Gastrocnemius medialis (tissue), 4 donors: ENCODE measurements around the gene FXYD7. TPM values are rescaled to one million over a fixed set of nuclear protein-coding genes. Genes with fewer than 3 reads are reported as not detected.
"Not testable (repeated sequence)": the region's sequence is repeated elsewhere in the genome, so short reads cannot be mapped to it uniquely, and the experiment has no call there.

ENCODE experiments used
- ATAC-seq, 2 donors: fragments of 150-250 bp; one replicate each; pipeline ENCODE4 v1.9.1; 2016
- DNase-seq, 2 donors: peaks; one replicate each; pipeline ENCODE4 v3.0.0-alpha.2; 2019
- H3K27ac ChIP-seq, 4 donors: fragments of 200-600 bp; sonication (generic); 1 replicate in 1 of 4; 2 replicates in 3 of 4; pipeline ENCODE4 v1.5.1; 2016 to 2018; ENCODE audit warnings: mild to moderate bottlenecking in 2 of 4, moderate library complexity in 1 of 4
- H3K27me3 ChIP-seq, 3 donors: fragments of 200-600 bp; sonication (generic) in 2 of 3; 1 replicate in 1 of 3; 2 replicates in 2 of 3; pipeline versions ENCODE4 v1.5.1 to v1.6.0; 2016 to 2019; ENCODE audit warnings: mild to moderate bottlenecking in 1 of 3, moderate library complexity in 1 of 3
- H3K36me3 ChIP-seq, 2 donors: fragments of 200-600 bp; sonication (generic) in 1 of 2; one replicate each; pipeline ENCODE4 v1.5.1; 2017 to 2018
- H3K4me1 ChIP-seq, 2 donors: fragments of 200-600 bp; sonication (generic) in 1 of 2; one replicate each; pipeline ENCODE4 v1.5.1; 2016 to 2017; ENCODE audit warnings: mild to moderate bottlenecking in 2 of 2
- H3K4me3 ChIP-seq, 4 donors: fragments of 200-600 bp; sonication (generic) in 3 of 4; 1 replicate in 1 of 4; 2 replicates in 3 of 4; pipeline ENCODE4 v1.5.1; 2016 to 2019; ENCODE audit warnings: mild to moderate bottlenecking in 2 of 4
- H3K9me3 ChIP-seq, 3 donors: fragments of 200-600 bp; sonication (generic) in 2 of 3; 1 replicate in 1 of 3; 2 replicates in 2 of 3; pipeline ENCODE4 v1.5.1; 2016 to 2019
- CTCF ChIP-seq, 5 experiments: fragments of 450-650 bp in 3 of 5; fragments of 200-600 bp in 2 of 5; sonication (generic) in 2 of 5; IDR thresholded peaks in 4 of 5; conservative IDR thresholded peaks in 1 of 5; 1 replicate in 4 of 5; 2 replicates in 1 of 5; pipeline ENCODE4 v1.5.1; 2016 to 2019; ENCODE audit warnings: antibody characterized with exemption in 5 of 5, mild to moderate bottlenecking in 3 of 5, moderate library complexity in 3 of 5
- POLR2A ChIP-seq, 2 donors: fragments of 450-650 bp; IDR thresholded peaks; one replicate each; pipeline ENCODE4 v1.6.1; 2017; ENCODE audit warnings: antibody characterized with exemption in 2 of 2, mild to moderate bottlenecking in 2 of 2, moderate library complexity in 2 of 2
- in situ Hi-C, 4 donors: fragments of 200-750 bp; cut with MboI; loops; one replicate each; pipeline versions ENCODE4 v1.15.0 to v1.8.0; 2017; ENCODE audit warnings: low sequenced_read_pairs in 4 of 4
- intact Hi-C: fragments of 100-400 bp; cut with DNase I; formaldehyde crosslinking; loops from one replicate; pipeline ENCODE4 v1.15.1; 2023; ENCODE audit warnings: low total_unique reads
- total RNA-seq, 4 donors: library from RNA; depleted of rRNA; stranded (reverse); fragments of >200 nt; gene quantifications; one replicate each; pipeline versions ENCODE4 v1.1.0 to v1.2.3, GENCODE V29; 2016

FXYD7 gene
- total RNA-seq, 4 donors from 2014 or later = 0.40 TPM; not detected in 3

GRCh38 chr19:35127871-35128270 lies 15.2 kb upstream of the FXYD7 start:
- in situ Hi-C loops (no loop called here), intact Hi-C loops (no loop called here)
- peak overlapping the region; percentile 91 to 93 (median 93) for H3K27ac ChIP-seq
- H3K9me3 ChIP-seq = no peaks in the 10 kb centered on the region
- no peak for DNase-seq
- no peak for TF ChIP-seq CTCF (IDR thresholded peaks at IDR 0.05 in 4 of 5, conservative IDR thresholded peaks at IDR 0.05 in 1 of 5)
- H3K4me3 ChIP-seq = no peak overlapping the region
- H3K36me3 ChIP-seq = no peaks in the 10 kb centered on the region
- ATAC-seq = no peak
- peaks cover 31 to 62% of the 10 kb centered on the region in 2 donors for H3K4me1 ChIP-seq
- H3K27me3 ChIP-seq = no peaks in the 10 kb centered on the region

GRCh38 chr19:35128398-35129057 lies 14.5 kb upstream of the FXYD7 start:
- in situ Hi-C loops = no loop called here
- no peak for TF ChIP-seq CTCF (IDR thresholded peaks at IDR 0.05 in 4 of 5, conservative IDR thresholded peaks at IDR 0.05 in 1 of 5)
- TF ChIP-seq POLR2A (IDR thresholded peaks at IDR 0.05) = no peak
- intact Hi-C loops = no loop called here
- H3K27me3 ChIP-seq = no peaks in the 10 kb centered on the region
- DNase-seq (no peak), ATAC-seq (no peak)
- H3K4me1 ChIP-seq = peaks cover 25 to 55% of the 10 kb centered on the region in 2 donors
- H3K4me3 ChIP-seq = no peak overlapping the region
- no peaks in the 10 kb centered on the region for H3K9me3 ChIP-seq
- peak overlapping the region; percentile 91 to 93 (median 93) for H3K27ac ChIP-seq
- H3K36me3 ChIP-seq = no peaks in the 10 kb centered on the region

- intact Hi-C loops, H3K36me3 ChIP-seq, DNase-seq, H3K4me3 ChIP-seq, H3K27me3 ChIP-seq, H3K9me3 ChIP-seq, ATAC-seq: not testable (repeated sequence)
- in situ Hi-C loops = loop anchor here in 1 of 4 donors (10.0 kb wide), 1 partner anchor 65 kb away; no protein-coding TSS in a partner anchor
- H3K4me1 ChIP-seq = peaks cover 18 to 45% of the 10 kb centered on the region in 2 donors
- peak overlapping the region; percentile 91 to 93 (median 93) for H3K27ac ChIP-seq
- TF ChIP-seq POLR2A (IDR thresholded peaks at IDR 0.05) = peak in 1 of 2 donors; percentile 30
Observed at GRCh38 chr19:35129724-35130274, 13.3 kb upstream of the FXYD7 start.

GRCh38 chr19:35130761-35131720 lies 12.0 kb upstream of the FXYD7 start:
- in situ Hi-C loops = loop anchor here in 1 of 4 donors (10.0 kb wide), 1 partner anchor 66 kb away; no protein-coding TSS in a partner anchor
- TF ChIP-seq CTCF (IDR thresholded peaks at IDR 0.05 in 4 of 5, conservative IDR thresholded peaks at IDR 0.05 in 1 of 5) = no peak
- no peak for TF ChIP-seq POLR2A (IDR thresholded peaks at IDR 0.05)
- intact Hi-C loops = no loop called here
- Histone ChIP-seq H3K4me3 (no peak overlapping the region), H3K27me3 (no peaks in the 10 kb centered on the region), H3K9me3 (no peaks in the 10 kb centered on the region), H3K4me1 (peaks cover 22 to 44% of the 10 kb centered on the region in 2 donors), H3K27ac (peak overlapping the region; percentile 91 to 93 (median 93)), H3K36me3 (no peaks in the 10 kb centered on the region)
- DNase-seq (no peak), ATAC-seq (no peak)
